Glutamatergic neuron (in vitro differentiated cells): ENCODE data around the gene SUN5. TPM values are rescaled to one million over a fixed set of nuclear protein-coding genes. Genes with fewer than 3 reads are reported as not detected.
A peak's percentile ranks its signal among the peaks of the same experiment; 100 is the strongest.
"Not testable (repeated sequence)": the region's sequence is repeated elsewhere in the genome, so short reads cannot be mapped to it uniquely, and the experiment has no call there.

Experiments used
- DNase-seq: peaks from one replicate; pipeline ENCODE4 v3.0.0; 2022
- H3K27ac Mint-ChIP-seq: one replicate; pipeline ENCODE4 v1.8.0; 2020; ENCODE audit warnings: mild to moderate bottlenecking, mixed read lengths, inconsistent platforms; ENCODE audit not compliant: unreplicated experiment
- H3K27me3 Mint-ChIP-seq: one replicate; pipeline ENCODE4 v1.8.0; 2020; ENCODE audit warnings: mild to moderate bottlenecking, moderate library complexity, mixed read lengths, inconsistent platforms; ENCODE audit not compliant: unreplicated experiment
- H3K36me3 Mint-ChIP-seq: one replicate; pipeline ENCODE4 v1.8.0; 2020; ENCODE audit warnings: mild to moderate bottlenecking, mixed read lengths, inconsistent platforms; ENCODE audit not compliant: unreplicated experiment
- H3K4me1 Mint-ChIP-seq: one replicate; pipeline ENCODE4 v1.8.0; 2020; ENCODE audit warnings: mild to moderate bottlenecking, low read depth, mixed read lengths, inconsistent platforms; ENCODE audit not compliant: unreplicated experiment
- H3K4me3 Mint-ChIP-seq: one replicate; pipeline ENCODE4 v1.8.0; 2020; ENCODE audit warnings: mild to moderate bottlenecking, mixed read lengths, inconsistent platforms; ENCODE audit not compliant: unreplicated experiment
- H3K9me3 Mint-ChIP-seq: one replicate; pipeline ENCODE4 v1.8.0; 2020; ENCODE audit warnings: mild to moderate bottlenecking, moderate library complexity, mixed read lengths, inconsistent platforms; ENCODE audit not compliant: unreplicated experiment
- CTCF ChIP-seq: fragments of 200-600 bp; sonication (generic); IDR thresholded peaks from one replicate; pipeline ENCODE4 v1.5.0; 2021; ENCODE audit not compliant: partially characterized antibody, unreplicated experiment
- total RNA-seq: library from RNA; stranded (reverse); fragmentation: NEBNext Ultra II Directional; extraction: Animal tissue kit (Norgen Biotek cat#: 25700); gene quantifications from one replicate; pipeline ENCODE4 v1.2.1, GENCODE V29; 2021; ENCODE audit not compliant: unreplicated experiment

Gene SUN5
- total RNA-seq, 1 donor from 2014 or later, result not detected

GRCh38 chr20:32957459-32957858, 46.8 kb downstream of the SUN5 start:
- peaks cover 9% of the 10 kb centered on the region for H3K9me3 Mint-ChIP-seq
- no peaks in the 10 kb centered on the region for H3K4me1 Mint-ChIP-seq
- TF ChIP-seq CTCF, result no peak
- H3K27me3 Mint-ChIP-seq, result peaks cover 8% of the 10 kb centered on the region
- H3K27ac Mint-ChIP-seq, result no peak overlapping the region
- no peak for DNase-seq
- no peak overlapping the region for H3K4me3 Mint-ChIP-seq
- H3K36me3 Mint-ChIP-seq, result peaks cover 11% of the 10 kb centered on the region

- H3K27me3 Mint-ChIP-seq, H3K4me1 Mint-ChIP-seq, H3K27ac Mint-ChIP-seq, H3K36me3 Mint-ChIP-seq, H3K4me3 Mint-ChIP-seq, DNase-seq, H3K9me3 Mint-ChIP-seq: not testable (repeated sequence)
These were observed 53.7 kb downstream of the SUN5 start for GRCh38 chr20:32950539-32950938.

GRCh38 chr20:32946629-32947028, 57.6 kb downstream of the SUN5 start:
- Mint-ChIP-seq H3K9me3 (peaks cover 2% of the 10 kb centered on the region), H3K27ac (no peak overlapping the region), H3K4me3 (no peak overlapping the region), H3K36me3 (no peaks in the 10 kb centered on the region), H3K27me3 (peaks cover 2% of the 10 kb centered on the region), H3K4me1 (peaks cover 7% of the 10 kb centered on the region)
- TF ChIP-seq CTCF, result no peak
- no peak for DNase-seq

GRCh38 chr20:32945710-32946221, 58.5 kb downstream of the SUN5 start:
- Mint-ChIP-seq H3K27ac (no peak overlapping the region), H3K4me3 (no peak overlapping the region), H3K27me3 (peaks cover 2% of the 10 kb centered on the region), H3K36me3 (no peaks in the 10 kb centered on the region), H3K4me1 (peaks cover 3% of the 10 kb centered on the region), H3K9me3 (peaks cover 2% of the 10 kb centered on the region)
- TF ChIP-seq CTCF, result peak; percentile 58
- no peak for DNase-seq

- Mint-ChIP-seq H3K4me3 (no peak overlapping the region), H3K4me1 (no peaks in the 10 kb centered on the region), H3K27me3 (peaks cover 2% of the 10 kb centered on the region), H3K27ac (no peak overlapping the region), H3K36me3 (no peaks in the 10 kb centered on the region), H3K9me3 (no peaks in the 10 kb centered on the region)
- DNase-seq, result no peak
- TF ChIP-seq CTCF, result no peak
These were observed 60.7 kb downstream of the SUN5 start for GRCh38 chr20:32943490-32944052.
